Islet precursor cell (in vitro differentiated cells): ENCODE measurements around the gene UBAC1.
A peak's percentile ranks its signal among the peaks of the same experiment; 100 is the strongest.

Experiments
- DNase-seq: peaks from one replicate; pipeline ENCODE4 v3.0.0-alpha.2; 2018

Gene UBAC1

GRCh38 chr9:135993765-135994500 lies 32.8 kb upstream of the UBAC1 start:
- DNase-seq: peak; percentile 67

- DNase-seq: no peak
These were observed 32.2 kb upstream of the UBAC1 start for GRCh38 chr9:135993409-135993742.

GRCh38 chr9:135992486-135993408 lies 31.6 kb upstream of the UBAC1 start:
- DNase-seq: peak; percentile 94

GRCh38 chr9:135991771-135992170 lies 30.6 kb upstream of the UBAC1 start:
- DNase-seq: no peak

- no peak for DNase-seq
These were observed 29.6 kb upstream of the UBAC1 start for GRCh38 chr9:135990468-135991429.

- DNase-seq: no peak
These were observed 28.7 kb upstream of the UBAC1 start for GRCh38 chr9:135989722-135990467.

- no peak for DNase-seq
These were observed 28.0 kb upstream of the UBAC1 start for GRCh38 chr9:135989157-135989556.

GRCh38 chr9:135988493-135988892 lies 27.3 kb upstream of the UBAC1 start:
- DNase-seq: no peak

GRCh38 chr9:135987838-135988404 lies 26.7 kb upstream of the UBAC1 start:
- no peak for DNase-seq

GRCh38 chr9:135986605-135987004 lies 25.4 kb upstream of the UBAC1 start:
- DNase-seq: no peak

- no peak for DNase-seq
These were observed 24.7 kb upstream of the UBAC1 start for GRCh38 chr9:135985889-135986288.

GRCh38 chr9:135985459-135985774 lies 24.2 kb upstream of the UBAC1 start:
- DNase-seq: no peak

GRCh38 chr9:135984072-135984710 lies 23.0 kb upstream of the UBAC1 start:
- DNase-seq: no peak

- no peak for DNase-seq
These were observed 22.3 kb upstream of the UBAC1 start for GRCh38 chr9:135983208-135984071.

GRCh38 chr9:135982499-135983207 lies 21.5 kb upstream of the UBAC1 start:
- no peak for DNase-seq

- no peak for DNase-seq
These were observed 19.9 kb upstream of the UBAC1 start for GRCh38 chr9:135980926-135981630.

- DNase-seq: no peak
These were observed 18.5 kb upstream of the UBAC1 start for GRCh38 chr9:135979547-135980166.

GRCh38 chr9:135978642-135979546 lies 17.7 kb upstream of the UBAC1 start:
- no peak for DNase-seq
